Fibroblast of skin of right quadriceps (primary cell): ENCODE results near the gene FURIN.
"Not testable (repeated sequence)": the region's sequence is repeated elsewhere in the genome, so short reads cannot be mapped to it uniquely, and the experiment has no call there.

Experiments used
- DNase-seq: peaks from one replicate; pipeline ENCODE4 v3.0.0-alpha.2; 2013

The FURIN gene

DNA sequence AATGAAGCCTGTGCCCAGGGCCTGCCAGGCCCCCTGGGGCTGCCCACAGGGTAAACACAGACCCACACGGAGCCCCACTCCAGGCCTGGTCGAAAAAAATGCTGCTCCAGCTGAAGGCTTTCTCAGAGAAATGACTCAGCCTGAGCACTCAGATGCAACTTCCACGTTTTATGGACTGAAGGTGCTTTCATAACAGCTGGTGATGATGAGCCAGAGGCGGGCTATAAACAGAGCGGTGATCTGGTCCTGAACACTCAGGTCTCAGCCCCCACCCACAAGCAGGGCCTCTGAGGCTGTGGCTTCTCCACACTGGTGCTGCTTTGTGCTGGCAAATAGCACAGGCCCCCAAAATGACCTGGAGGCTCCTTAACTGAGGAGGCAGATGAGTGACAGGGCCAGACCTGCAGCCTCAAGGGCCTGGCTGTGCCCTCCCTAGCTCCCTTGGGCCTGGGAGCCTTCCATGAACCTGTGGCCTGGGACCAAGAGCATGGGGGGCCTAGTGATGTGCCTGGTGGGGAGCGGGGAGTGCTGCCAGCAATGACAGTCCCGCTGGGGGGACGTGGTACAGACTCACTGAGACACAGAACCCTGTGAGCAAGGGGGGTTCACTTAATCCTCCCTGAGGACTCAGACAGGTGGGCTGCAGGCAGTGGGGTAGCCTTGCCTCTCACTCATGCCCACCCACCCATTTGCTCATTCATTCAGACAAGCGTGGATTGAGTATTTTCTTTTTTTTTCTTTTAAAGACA is 23.0 kb upstream of the FURIN start:
- DNase-seq: peak; percentile 83

DNA sequence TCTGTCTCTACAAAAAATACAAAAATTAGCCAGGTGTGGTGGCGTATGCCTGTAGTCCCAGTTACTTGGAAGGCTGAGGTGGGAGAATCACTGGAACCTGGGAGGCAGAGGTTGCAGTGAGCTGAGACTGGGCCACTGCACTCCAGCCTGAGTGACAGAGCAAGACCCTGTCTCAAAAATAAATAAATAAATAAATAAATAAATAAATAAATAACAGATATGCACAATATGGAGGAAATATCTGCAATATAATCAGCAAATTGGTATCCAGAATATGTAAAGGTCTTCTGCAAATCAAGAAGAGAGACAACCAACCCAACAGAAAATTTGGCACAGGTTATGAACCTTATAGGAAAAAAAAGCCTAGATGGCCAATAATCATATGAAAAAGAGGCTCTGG is 19.0 kb upstream of the FURIN start:
- not testable (repeated sequence) for DNase-seq

DNA sequence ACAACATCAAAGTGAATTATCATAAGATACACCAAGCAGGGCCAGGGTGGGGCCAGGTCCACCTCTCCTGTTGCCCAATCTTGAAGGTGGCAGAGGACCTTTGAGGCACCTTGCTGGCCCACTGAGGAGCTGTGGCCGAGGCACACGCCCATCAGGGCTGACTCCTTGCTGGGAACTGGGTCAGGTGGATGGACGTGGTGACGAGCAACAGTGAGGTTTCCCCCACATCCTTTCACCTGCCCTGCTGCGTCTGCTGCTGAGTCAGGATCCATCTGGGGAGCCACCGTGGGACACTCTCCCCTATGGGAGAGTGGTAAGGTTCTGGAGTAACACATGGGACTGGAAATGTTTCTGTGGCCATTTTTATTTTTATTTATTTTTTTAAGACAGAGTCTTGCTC is 17.3 kb upstream of the FURIN start:
- DNase-seq: no peak

DNA sequence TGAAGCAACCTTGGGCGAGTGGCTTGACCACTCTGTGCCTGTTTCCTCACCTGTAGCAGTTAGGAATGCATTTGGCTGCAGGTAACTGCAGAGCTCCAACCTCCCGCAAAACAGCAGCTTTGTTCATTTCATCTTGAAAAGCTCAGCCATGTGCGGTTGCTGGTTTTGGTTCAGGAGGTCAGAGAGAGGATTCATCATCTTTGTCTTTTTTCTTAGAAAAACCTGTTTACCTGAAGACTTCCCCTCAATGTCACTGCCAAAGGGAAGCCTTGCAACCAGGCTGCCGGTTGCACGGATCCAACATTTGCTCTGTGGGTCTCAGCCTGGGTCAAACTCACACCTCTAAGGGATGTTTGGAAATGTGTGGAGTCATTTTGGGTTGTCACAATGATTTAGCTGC is 16.4 kb upstream of the FURIN start:
- no peak for DNase-seq

DNA sequence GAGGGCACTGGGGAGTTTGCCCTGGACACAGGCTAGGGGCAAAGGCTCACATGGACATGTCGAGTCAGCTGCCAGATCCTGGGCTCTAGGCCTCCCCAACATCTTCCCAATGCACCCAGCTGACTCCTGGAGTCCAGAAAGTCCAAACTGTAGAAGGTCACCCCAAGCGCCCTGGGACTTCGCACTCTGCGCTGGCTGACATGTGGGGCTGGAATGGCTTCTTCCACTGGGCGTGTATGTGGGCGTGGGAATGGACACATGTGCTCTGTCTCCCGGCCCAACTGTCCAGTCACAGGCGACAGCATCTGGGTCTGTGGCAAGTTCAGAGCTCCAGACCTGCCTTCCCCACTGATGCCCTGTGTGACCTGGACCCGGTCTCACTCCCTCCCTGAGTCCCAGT is 13.2 kb upstream of the FURIN start:
- DNase-seq: no peak

DNA sequence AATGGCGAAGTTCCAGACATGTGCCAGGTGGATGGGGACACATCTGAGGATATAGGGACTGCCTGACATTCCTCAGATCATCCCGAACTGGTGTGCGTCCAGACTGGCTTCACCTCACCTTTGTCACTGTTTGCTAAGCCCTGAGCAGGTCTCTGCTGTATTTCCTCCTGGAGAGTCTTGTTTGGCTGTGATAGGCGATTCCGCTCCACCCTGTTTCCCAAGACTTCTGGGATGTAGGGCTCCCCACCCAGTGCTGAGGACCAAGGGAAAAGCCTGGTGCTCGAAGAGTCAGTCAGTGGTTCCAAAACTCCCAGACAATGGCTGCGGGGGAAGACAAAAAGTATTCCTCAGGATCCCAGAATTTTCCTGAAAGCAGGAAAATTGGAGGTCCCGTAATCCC is 11.1 kb upstream of the FURIN start:
- no peak for DNase-seq

DNA sequence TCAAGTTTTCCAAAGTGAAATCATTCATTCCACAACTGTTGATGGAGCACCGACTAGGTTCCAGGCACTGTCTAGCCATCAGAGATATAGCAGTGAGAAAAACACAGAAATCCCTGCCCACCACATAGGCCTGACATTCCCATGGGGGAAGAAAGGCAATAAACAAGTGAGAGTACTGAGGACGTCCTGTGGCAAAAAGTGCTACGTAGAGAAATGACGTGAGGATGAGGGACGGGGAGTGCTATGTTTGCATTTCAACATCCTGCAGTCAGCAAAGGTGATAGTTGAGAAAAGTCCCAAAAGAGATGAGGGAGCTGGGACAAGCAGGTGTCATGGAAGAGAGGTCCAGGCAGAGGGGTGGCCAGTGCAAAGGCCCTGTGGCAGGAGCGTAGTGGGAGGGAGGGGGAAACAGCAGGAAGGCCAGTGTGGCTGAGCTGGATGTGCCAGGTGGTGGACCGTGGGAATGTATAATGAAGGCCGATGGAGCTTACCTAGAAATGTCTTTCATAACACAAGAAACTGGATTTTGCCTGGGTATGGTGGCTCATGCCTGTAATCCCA is 10.4 kb upstream of the FURIN start:
- DNase-seq: no peak

DNA sequence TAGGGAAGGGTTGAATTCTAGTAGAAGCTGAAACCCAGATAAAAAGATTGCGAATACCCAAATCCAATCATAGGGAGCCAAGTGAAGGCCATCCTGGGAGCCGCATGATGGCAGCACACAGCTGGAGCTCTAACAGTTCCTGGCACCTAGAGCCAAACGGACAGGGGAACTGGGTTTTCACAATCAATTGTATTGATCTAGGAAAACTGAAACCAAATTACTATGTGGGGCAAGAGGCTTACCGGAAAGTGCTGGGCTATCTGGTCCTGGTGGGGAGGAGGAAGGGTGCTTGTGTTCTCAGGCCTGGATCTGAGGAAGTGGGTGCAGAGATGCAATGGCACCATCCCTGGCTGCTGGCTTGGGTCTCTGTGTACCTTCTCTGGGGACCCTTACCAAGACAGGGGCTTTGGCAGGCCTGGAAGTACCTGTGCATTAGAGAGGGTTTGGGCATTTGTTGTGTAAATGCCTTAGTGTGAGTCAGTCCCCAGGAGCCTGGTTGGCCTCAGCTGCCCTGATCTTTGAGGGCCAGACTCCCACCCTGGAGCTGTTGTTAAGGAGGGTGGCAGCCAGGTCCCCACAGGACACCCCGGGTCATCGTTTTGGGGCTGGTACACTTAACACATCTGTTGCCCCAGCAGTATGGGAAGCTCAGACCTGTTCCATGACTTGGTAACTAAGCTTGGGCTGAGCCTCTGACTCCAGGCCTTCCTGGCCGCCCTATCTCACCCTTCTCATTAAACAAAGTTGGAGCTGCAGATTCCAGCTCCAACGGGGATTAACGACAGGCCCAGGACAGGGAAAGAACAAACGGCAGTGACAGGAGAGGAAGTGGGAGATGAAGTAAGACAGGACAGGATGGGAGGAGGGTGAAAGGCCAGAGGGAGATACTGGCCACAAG is 8.9 kb upstream of the FURIN start:
- DNase-seq: no peak

DNA sequence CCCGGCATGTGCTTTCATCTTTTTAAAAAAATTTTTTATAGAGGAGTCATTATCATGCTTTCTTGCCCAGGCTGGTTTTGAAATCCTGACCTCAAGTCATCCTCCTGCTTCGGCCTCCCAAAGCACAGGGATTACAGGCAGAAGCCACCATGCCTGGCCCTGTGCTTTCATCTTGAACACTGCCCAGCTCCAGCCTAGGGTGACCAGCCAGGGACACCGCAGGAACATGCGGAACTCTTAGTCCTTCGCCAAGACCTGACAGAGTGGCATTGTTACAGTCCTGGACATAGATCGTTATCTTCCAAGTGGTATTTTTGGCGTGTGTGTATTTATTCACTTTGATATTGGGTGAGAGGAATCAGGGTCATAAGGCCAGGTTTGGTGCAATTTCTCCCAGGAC is 7.9 kb upstream of the FURIN start:
- no peak for DNase-seq

DNA sequence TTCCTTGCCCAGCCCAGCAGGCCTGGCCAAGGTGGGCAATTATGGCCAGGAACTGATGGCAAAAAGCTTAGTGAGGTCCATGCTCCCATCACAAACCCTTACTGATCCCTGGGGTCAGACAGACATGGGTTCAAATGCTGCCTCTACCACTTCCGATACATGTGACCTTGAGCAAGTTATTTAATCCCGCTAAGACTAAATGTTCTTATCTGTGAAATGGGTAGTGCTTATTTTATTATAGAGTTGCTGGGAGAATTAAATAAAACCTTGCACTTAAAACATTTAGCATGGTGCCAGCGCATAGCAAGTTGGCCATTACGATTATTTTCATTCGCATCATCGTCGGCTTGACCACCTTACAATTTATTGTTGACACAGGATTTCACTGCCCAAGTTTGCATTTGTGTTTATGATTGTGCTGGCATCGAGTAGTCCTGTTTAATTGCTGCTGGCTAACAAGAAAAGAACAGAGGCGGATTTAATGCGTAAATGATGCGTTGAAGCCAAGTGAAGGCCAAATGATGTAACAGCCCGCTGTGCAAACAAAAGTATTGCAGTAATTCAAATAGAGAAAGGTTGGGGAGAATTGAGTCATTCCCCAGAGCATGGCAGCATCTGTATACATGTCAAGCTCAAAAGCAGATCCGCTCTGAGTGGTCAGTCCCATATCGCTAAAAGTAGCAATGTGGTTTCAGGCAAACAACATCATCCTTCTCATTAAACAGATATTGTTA is 7.3 kb upstream of the FURIN start:
- DNase-seq: no peak

DNA sequence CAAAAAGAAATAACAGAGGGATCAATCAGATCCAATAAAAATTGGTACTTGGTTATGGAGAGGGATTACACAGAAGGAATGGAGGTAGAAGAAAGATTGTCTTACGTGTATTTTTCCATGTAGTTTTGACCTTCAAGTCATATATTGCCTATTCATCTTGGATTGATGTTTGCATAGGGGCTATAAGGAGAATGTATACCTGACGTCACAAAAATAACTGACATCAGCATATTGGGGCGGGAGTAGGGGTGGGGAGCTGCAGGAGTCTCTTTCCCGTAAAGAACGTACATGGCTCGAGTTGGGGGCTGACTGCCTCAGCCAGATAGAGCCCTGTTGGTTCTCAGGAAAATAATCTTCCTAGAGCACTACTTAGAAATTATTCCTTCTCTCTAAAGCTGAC is 5.9 kb upstream of the FURIN start:
- DNase-seq: no peak

DNA sequence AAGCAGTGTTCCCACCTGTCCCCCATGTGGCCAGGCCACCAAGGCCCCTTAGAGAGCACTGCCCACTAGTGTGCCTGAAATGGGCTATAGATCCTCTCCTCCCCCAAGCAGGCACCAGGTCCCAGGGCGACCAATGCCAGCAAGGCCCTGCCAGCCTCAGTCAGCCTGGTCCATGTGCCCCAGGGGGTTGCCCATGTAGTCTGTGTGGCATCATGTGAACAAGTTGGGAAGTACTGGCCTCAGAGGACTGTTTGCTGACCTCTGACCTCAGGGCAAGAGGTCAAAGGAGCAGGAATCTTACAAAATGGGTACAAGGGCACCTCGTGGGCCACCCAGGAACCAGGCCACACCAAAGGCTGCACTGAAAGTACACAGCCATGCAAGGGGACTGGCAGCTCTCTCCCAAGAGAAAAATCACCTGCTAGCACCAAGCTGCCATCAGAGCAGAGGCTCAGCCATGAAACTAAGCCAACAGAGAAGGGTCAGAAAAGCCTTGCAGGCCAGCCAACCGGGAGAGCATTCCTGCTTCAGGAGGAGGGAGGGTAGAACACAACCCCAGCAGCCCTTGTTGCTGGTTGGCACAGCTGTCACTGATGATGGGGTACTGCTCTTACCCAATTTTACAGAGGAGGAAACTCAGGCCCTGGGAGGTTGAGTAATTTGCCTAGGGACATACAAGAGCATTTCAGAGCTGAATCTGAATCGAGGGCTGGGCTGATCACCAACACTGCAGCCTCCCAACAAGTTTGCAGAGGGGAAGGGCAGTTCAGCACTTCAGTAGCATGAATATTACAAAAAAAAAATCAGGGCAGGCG is 5.2 kb upstream of the FURIN start:
- DNase-seq: no peak

DNA sequence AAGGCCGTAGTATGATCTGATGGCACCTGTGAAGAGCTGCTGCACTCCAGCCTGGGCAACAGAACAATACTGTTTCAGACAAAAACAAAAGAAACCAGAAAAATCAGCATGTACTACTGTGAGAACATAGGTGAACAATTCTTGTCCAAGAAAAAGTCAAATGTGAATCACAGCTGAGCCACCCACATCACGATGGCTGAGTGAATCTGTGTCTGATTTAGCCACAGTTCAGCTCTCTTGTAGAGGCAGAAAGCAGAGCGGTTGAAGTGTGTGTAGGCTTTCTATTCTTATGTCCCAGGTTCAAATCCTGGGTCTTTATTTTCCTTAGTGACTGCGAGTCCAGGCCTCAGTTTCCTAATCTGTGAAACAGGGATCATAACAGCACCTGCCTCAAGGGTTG is 4.4 kb upstream of the FURIN start:
- no peak for DNase-seq

DNA sequence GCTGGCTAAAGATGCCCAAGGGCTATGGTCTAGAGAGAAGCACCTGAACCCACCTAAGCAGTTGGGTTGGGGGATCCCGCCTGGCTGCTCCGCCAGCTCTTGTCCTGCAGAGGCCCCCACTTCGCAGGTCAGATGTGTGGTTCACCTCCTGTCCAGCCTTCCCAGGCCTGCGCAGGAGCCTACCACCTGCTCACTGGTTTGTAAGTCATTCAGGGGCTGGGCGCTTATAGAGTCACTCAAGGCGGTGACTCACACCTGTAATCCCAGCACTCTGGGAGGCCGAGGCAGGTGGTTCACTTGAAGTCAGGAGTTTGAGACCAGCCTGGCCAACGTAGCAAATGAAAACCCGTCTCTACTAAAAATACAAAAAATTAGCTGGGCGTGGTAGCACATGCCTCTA is 3.9 kb upstream of the FURIN start:
- DNase-seq: no peak

DNA sequence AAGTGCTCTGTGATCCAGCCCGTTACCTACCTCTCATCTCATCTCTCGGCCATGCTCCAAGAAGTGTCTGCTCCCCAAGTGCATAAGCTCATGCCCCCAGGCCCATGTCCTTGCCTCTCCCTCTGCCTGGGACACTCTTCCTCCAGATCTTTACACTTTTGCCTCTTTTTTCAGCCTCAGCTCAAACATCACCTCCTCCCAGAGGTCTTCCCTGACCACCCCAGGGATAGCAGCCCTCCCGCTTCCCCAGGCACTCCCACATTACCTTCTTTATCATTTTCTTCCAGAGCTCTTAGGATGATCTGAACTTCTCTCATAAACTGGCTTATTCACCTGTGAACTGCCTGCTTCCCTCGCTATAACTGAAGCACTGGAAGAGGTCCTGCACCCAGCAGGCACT is 2.7 kb upstream of the FURIN start:
- no peak for DNase-seq

DNA sequence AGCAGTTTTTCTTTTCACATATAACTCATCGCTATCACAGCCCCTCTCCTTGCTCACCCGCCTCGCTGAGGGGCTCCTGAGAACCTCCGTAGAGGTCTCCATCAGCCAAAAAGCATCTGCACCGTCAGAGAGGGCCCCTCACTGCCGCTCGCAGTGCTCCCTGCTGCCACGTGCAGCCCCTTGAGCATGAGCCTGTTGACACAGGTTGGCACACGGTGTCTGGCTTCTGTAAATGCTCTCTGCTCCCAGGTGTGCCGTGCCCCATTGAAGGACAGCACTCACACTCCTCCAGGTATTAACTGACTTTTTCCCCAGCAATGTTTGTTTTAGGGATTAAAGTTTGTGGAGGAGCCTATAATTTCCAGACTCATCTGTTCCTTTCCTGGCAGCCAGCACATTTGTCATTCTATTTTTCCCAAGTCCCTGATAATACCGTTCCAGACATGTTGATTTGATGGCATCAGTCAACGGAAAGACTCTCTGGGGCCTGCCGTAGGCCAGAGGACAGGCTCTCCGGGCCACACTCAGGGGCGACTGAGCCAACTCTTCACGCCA is 2.1 kb upstream of the FURIN start:
- no peak for DNase-seq

DNA sequence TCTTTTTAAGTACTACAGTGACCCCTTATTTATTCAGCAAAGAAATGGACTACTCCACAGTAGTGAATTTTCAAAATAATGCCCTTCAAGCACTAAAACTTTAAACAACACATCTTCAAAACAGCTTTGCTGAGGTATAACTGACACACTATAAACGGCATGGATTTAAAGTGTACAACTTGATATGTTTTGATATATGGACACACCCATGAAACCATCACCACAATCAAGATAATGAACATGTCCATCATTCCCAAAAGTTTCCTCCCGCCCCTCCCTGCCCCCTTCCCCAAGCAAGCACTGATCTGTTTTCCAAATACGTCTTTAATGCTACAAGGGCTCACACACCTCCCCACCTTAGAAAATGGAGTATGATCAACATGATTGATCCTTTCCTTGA is 1.6 kb upstream of the FURIN start:
- DNase-seq: no peak

DNA sequence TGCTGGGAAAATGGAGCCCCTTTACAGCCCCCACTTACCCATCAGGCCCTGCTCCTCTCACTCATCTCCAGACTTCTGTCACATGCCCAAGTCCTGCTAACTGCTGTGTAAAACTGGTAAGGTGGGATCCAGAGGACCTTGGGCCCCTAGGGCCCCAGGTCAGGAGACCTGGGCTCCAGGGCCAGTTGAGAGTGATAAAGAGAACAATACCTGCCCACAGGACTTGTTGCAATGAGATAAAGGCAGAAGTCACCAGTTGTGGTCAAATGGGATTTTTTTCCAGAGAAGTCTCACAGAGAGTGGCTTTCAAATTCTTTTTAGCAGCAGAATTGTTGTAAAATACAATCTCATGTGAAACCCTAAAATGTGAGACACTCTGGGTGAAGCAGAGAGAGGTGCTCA is 753 bp downstream of the FURIN start:
- DNase-seq: no peak

DNA sequence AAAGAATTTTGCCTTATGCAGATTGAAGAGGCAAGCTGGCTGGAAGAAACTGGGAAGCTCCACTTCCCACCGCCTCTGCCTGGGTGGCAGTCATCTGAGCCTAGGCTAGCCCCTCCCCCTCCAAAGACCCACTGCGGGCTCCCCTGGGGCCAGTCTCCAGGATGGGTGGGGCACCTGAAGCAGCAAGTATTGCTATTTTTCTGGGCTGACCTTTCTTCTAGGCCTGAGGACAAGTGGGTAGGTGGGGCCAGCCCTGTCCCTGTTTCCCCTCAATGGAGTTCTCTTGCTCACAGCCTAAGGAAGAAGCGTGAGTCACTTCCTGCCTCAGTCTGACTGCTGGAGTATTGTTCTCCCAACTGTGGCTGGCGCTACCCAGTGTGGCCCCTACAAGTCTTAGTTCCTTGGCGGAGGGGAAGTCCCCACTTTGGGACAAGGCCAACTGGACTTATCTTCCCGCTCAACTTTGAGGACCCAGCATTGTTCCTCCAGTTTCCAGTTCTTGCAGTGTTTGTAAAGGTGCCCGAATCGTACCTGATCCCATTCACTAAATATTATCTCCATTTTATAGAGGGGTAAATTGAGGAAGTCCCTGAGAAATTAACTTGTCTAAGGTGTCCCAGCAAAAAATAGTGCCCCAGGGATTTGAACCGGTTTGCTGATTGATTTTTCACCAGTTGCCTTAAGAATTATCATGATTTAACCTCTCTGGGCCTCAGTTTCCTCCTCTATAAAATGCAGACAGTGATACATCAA is 1.4 kb downstream of the FURIN start:
- peak; percentile 82 for DNase-seq

DNA sequence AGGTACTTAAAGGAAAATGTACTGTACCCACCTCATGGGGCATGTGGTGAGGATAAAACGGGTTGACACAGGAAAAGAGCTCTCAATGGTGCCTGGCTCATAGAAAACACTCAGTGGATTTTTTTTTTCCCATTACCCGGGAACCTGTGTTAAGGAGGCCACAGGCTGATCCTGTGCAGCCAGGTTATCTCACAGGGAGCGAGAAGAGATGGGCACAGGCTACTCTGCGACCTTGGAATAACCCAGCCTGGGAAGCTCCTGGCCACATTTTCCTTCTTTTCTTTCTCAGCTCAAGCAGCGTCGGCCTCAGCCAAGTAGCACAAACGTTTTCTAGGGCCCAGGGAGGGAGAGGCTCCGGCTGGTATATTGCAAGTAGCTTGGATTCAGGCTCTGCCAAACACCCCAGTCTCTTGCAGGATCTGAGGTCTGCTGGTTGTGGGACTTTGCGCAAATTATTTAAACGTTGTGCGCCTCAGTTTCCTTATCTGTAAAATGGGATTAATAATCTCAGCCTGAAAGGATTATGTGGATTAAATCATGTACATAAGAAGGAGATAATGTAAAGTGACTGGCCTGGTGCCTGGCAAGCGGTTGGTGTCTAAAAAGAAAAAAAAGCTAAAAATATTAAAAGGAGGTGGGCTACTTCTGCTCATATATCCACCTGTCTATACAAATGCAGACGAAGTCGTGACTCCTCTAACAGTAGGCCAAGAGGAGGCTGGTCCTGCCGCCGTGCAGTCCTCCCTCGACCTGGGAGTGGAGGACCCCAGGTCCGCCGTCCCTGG is 2.2 kb downstream of the FURIN start:
- DNase-seq: no peak
